ENCODE data around the gene TTC9C.
"Not testable (repeated sequence)": the region's sequence is repeated elsewhere in the genome, so short reads cannot be mapped to it uniquely, and the experiment has no call there.

TTC9C gene

DNA sequence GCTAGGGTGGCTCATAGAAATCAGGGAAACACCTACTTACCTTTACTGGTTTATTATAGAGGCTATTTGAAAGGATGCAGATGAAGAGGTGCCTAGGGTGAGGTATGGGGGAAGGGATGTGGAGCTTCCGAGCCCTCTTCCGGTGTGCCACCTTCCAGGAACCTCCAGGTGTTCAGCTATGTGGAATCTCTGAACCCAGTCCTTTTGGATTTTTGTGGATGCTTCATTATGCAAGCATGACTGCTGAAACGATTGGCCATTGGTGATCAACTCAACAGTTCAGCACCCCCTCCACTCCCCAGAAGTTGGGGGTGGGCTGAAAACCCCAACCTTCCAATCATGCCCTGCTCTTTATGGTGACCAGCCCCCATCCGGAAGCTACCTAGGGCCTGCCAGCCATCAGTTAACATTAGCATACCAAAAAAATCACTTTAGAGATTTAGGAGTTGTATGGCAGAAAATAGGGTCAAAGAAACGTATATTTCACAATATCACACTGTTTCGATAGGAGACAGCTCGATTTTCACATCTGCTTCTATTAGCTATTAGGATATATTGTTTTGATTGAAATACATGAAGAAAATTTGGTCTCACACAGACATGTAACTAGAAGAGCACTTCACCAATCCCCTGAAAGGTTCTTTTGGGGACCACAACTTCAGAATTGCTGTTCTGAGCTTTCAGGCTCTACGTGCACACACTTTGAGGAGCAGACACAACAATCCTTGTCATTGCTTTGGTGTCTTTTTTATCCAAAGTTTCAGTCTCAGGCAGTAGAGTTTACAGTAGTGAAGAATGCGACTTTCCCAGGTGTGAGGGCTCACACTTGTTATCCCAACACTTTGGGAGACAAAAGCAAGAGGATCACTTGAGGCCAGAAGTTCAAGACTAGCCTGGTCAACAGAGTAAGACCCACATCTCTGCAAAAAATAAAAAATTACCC, 29.8 kb downstream of the TTC9C start:
- Histone ChIP-seq H3K27me3 (replicated peaks; ENCODE audit: control insufficient read depth, insufficient read depth, low read length) (no peaks in the 10 kb centered on the region), H3K4me3 (replicated peaks; ENCODE audit: low read depth, low read length) (no peak overlapping the region), H3K36me3 (ENCODE audit: control insufficient read depth, insufficient read depth, low read length) (no peaks in the 10 kb centered on the region)
- no peak for DNase-seq (ENCODE audit: extremely low read depth, insufficient read length)
- TF ChIP-seq, protein P1, sequence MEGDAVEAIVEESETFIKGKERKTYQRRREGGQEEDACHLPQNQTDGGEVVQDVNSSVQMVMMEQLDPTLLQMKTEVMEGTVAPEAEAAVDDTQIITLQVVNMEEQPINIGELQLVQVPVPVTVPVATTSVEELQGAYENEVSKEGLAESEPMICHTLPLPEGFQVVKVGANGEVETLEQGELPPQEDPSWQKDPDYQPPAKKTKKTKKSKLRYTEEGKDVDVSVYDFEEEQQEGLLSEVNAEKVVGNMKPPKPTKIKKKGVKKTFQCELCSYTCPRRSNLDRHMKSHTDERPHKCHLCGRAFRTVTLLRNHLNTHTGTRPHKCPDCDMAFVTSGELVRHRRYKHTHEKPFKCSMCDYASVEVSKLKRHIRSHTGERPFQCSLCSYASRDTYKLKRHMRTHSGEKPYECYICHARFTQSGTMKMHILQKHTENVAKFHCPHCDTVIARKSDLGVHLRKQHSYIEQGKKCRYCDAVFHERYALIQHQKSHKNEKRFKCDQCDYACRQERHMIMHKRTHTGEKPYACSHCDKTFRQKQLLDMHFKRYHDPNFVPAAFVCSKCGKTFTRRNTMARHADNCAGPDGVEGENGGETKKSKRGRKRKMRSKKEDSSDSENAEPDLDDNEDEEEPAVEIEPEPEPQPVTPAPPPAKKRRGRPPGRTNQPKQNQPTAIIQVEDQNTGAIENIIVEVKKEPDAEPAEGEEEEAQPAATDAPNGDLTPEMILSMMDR (IDR thresholded peaks at IDR 0.05; ENCODE audit: insufficient read depth, low read length, poor library complexity, severe bottlenecking) = no peak

DNA sequence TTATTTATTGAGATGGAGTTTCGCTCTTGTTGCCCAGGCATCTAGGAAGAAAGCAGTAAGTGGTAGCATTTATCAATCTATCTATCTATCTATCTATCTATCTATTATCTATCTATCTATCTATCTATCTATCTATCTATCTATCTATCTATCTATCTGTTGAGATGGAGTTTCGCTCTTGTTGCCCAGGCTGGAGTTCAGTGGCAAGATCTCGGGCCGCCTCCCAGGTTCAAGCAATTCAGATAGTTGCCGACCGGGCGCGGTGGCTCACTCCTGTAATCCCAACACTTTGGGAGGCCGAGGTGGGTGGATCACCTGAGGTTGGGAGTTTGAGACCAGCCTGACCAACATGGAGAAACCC, 32.6 kb downstream of the TTC9C start:
- not testable (repeated sequence) for H3K4me3 ChIP-seq (replicated peaks; ENCODE audit: low read depth, low read length); H3K27me3 ChIP-seq (replicated peaks; ENCODE audit: control insufficient read depth, insufficient read depth, low read length); H3K36me3 ChIP-seq (ENCODE audit: control insufficient read depth, insufficient read depth, low read length); DNase-seq (ENCODE audit: extremely low read depth, insufficient read length)

DNA sequence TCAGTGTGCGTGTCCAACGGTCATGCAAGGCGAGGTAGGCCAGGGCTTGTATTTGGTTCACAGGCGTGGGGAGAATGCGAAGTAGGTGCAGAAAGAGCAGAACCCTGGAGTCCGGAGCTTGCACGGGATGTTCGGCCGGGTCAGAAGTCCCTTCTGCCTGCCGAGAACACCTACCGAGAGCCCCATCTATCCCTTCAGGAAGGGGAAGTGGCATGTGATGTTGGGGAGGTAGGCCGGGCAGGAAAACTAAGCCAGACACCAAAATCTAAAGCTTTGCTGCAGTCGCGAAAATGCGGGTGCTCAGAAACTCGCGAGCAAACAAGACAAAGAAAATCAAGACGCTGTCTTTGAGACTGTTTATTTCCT, 42.5 kb downstream of the TTC9C start:
- no peaks in the 10 kb centered on the region for H3K27me3 ChIP-seq (replicated peaks; ENCODE audit: control insufficient read depth, insufficient read depth, low read length)
- H3K4me3 ChIP-seq (replicated peaks; ENCODE audit: low read depth, low read length) = peak overlapping the region; percentile 78
- TF ChIP-seq, protein P1 (IDR thresholded peaks at IDR 0.05; ENCODE audit: insufficient read depth, low read length, poor library complexity, severe bottlenecking) = no peak
- peaks cover 3% of the 10 kb centered on the region for H3K36me3 ChIP-seq (ENCODE audit: control insufficient read depth, insufficient read depth, low read length)
- peak; percentile 62 for DNase-seq (ENCODE audit: extremely low read depth, insufficient read length)

DNA sequence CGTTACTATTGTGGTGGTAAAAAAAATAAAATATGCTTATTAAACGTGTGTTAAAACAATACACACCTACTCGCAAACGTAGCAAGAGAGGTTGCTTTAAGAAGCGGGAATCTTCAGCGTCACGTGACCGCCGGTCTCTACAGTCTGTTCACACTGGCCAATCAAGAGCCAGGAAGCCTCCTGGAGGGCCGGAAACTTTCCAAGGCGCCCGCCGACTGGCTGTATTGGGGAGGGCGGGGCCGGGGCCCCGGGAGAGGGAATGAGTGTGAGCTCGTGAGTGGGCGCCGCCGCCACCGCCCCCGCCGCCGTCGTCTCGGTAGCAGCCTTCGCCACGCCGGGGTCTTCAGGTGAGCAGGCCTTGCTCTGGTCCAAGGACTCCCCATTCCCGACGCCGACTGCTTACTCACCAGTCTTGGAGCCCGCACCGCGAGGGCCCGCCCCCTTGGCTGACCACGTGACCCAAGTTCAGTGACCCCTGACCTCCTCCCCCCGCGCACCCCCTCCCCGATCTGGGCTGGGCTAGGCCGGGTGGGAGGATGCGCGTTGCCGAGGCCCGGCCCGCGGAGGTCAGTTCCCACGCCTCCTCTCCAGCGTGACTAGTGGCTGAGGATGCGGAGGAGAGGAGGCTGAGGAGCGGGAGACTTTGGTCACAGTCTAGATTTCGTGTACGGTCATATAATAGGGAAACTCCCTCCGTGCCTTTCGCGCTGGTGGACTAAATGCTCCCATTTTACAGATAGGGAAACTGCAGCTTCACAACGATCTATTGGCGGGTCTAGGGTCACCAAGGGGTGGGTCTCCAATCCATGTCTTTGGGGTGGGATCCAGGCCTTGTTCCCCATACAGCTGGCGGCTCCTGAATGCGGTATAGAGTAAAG, 43.1 kb downstream of the TTC9C start, which contains the start of gene TAF6L:
TAF6L (plus strand) TSS at position 253 of the 878 bp plus-strand sequence. CDS start 4,388 bp downstream, outside the sequence.
- TF ChIP-seq, protein P1 (IDR thresholded peaks at IDR 0.05; ENCODE audit: insufficient read depth, low read length, poor library complexity, severe bottlenecking) = no peak
- H3K27me3 ChIP-seq (replicated peaks; ENCODE audit: control insufficient read depth, insufficient read depth, low read length) = no peaks in the 10 kb centered on the region
- DNase-seq (ENCODE audit: extremely low read depth, insufficient read length) = peak; percentile 92
- peak within 1 kb of the TSS; percentile 78 for H3K4me3 ChIP-seq (replicated peaks; ENCODE audit: low read depth, low read length)
- peaks cover 6% of the 10 kb centered on the region for H3K36me3 ChIP-seq (ENCODE audit: control insufficient read depth, insufficient read depth, low read length)

DNA sequence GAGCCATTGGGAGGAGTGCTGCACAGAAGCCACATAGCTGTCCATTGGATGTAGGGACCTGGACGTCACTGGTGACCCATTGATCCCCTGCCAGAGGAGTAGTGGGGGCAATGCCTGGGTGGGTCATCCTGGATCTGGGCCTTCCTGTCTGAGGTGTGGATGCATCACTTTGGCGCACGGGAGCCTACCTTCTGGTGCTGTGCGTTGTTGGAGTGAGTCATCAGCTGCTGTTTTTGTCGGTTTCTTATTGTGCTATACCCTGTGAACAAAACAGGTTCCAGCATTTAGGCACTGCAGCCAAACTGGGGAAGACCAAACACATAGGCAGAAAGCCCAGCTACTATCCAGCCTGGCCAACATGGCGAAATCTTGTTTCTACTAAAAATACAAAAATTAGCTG, 46.1 kb downstream of the TTC9C start:
- TF ChIP-seq, protein P1 (IDR thresholded peaks at IDR 0.05; ENCODE audit: insufficient read depth, low read length, poor library complexity, severe bottlenecking) = no peak
- Histone ChIP-seq H3K27me3 (replicated peaks; ENCODE audit: control insufficient read depth, insufficient read depth, low read length) (no peaks in the 10 kb centered on the region), H3K36me3 (ENCODE audit: control insufficient read depth, insufficient read depth, low read length) (peaks cover 12% of the 10 kb centered on the region), H3K4me3 (replicated peaks; ENCODE audit: low read depth, low read length) (no peak overlapping the region)
- no peak for DNase-seq (ENCODE audit: extremely low read depth, insufficient read length)

DNA sequence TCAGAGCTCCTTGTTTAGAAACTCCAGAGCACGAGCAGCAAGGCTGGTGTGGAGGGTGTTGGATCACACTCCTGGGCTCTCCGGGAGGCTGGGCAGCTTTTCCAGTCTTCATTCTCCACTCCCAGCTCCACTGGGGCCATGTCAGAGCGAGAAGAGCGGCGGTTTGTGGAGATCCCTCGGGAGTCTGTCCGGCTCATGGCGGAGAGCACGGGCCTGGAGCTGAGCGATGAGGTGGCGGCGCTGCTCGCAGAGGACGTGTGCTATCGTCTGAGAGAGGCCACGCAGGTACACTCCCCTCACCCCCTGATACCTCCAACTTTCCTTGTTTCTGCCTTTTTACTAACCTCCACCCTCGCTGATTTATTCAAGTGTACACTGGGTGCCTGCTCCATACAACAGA, 47.4 kb downstream of the TTC9C start:
- TF ChIP-seq, protein P1 (IDR thresholded peaks at IDR 0.05; ENCODE audit: insufficient read depth, low read length, poor library complexity, severe bottlenecking) = no peak
- Histone ChIP-seq H3K36me3 (ENCODE audit: control insufficient read depth, insufficient read depth, low read length) (peaks cover 12% of the 10 kb centered on the region), H3K4me3 (replicated peaks; ENCODE audit: low read depth, low read length) (no peak overlapping the region), H3K27me3 (replicated peaks; ENCODE audit: control insufficient read depth, insufficient read depth, low read length) (no peaks in the 10 kb centered on the region)
- DNase-seq (ENCODE audit: extremely low read depth, insufficient read length) = no peak

All from GM06990 (cell line).